ENCODE results near the gene COPS4.
"Not testable (repeated sequence)": the region's sequence is repeated elsewhere in the genome, so short reads cannot be mapped to it uniquely, and the experiment has no call there.

The COPS4 gene

DNA sequence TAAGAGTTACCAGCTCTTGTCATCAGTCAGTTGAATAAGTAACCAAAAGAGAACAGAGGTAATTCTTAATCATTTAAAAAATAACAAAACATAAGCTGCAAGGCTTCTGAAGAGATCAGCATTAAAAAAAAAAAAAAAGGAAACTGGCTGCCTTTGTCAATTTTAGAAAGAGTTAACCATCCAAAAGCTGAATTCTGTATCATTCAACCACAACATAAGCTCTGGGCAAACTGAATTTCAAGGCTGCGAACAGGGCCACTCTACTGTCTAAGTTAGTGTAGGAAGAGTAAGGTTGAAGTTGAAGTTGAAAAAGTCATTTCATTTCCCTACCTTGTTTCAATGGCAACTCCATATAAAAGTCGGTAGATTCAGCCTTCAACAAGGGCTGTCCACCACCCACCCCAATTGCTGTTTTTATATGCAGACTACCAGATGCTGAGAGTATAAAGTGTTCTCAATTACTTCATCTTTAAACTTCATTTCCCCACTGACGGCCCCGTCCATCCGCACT is 23.2 kb upstream of the COPS4 start:
- Histone ChIP-seq H3K9ac (ENCODE audit: low read depth, low read length) (no peak overlapping the region), H3K9me3 (ENCODE audit: control insufficient read depth, insufficient read depth, low read length) (no peaks in the 10 kb centered on the region), H3K4me1 (ENCODE audit: control insufficient read depth, insufficient read depth, low read length) (peaks cover 3% of the 10 kb centered on the region), H3K36me3 (ENCODE audit: control insufficient read depth, insufficient read depth, low read length) (no peaks in the 10 kb centered on the region), H3K27me3 (ENCODE audit: control insufficient read depth, insufficient read depth, low read length) (peaks cover 9% of the 10 kb centered on the region), H3K4me3 (ENCODE audit: low read depth, low read length) (peak overlapping the region; percentile 75)

DNA sequence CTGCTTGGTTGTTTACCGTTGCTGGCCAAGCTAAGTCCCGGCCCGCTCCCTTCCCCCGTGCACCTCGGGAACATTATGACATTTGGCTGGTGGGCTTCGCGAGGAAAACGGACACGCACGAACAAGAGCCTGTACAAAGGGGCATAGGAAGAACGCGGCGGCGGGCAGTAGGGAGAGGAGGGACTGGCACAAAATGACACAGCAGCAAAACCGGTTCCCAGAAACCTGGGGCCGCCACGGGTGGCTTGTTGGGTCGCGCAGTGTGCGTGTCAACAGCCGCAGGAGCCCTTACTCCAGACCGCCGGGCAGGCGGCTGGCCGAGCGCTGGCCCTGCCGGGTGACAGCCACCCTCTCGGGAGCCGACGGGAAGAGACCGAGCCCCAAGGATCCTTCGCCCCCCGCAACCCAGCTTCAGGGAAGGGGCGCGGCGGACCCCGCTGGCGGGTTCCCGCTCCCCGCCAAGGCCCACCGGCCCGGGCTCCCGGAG is 22.7 kb upstream of the COPS4 start:
- Histone ChIP-seq H3K9ac (ENCODE audit: low read depth, low read length) (no peak overlapping the region), H3K9me3 (ENCODE audit: control insufficient read depth, insufficient read depth, low read length) (no peaks in the 10 kb centered on the region), H3K4me3 (ENCODE audit: low read depth, low read length) (peak overlapping the region; percentile 75), H3K27me3 (ENCODE audit: control insufficient read depth, insufficient read depth, low read length) (peaks cover 9% of the 10 kb centered on the region), H3K36me3 (ENCODE audit: control insufficient read depth, insufficient read depth, low read length) (no peaks in the 10 kb centered on the region), H3K4me1 (ENCODE audit: control insufficient read depth, insufficient read depth, low read length) (peaks cover 3% of the 10 kb centered on the region)

DNA sequence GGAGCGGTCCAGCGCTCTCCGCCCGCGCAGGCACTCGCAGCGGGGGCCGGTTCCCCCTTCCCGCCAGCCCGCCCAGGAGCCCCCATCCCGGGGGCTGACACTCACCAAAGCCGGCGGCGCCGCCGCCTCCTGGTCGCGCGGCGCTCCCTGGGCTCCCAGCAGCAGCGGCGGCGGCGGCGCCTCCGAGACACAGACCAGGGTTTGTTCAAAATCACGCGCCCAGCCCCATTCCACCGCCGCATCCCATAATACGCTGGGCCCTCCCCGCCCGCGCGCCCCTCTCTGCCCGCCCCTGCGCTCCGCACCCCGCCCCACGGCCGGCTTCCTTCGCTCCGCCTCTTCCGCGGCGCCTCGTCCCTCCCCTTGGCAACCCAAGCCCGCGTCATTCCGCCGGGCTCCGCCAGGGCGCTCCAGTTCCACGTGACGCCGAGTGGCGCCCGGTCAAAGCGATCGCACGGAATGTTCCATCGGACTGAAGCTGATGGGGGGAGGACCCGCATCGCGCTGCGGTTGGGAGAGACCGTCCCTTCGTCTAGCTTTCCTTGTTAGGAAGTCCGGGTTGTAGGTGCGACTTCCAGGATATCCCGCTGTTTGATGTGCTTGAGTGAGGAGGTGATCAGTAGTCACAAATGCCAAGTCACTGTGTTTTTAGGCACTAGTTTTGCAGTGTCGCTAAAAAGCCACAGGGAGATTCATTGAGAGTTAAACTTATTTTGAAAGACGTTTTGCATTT is 22.1 kb upstream of the COPS4 start:
- Histone ChIP-seq H3K27me3 (ENCODE audit: control insufficient read depth, insufficient read depth, low read length) (peaks cover 9% of the 10 kb centered on the region), H3K4me3 (ENCODE audit: low read depth, low read length) (peak overlapping the region; percentile 75), H3K36me3 (ENCODE audit: control insufficient read depth, insufficient read depth, low read length) (no peaks in the 10 kb centered on the region), H3K4me1 (ENCODE audit: control insufficient read depth, insufficient read depth, low read length) (peaks cover 3% of the 10 kb centered on the region), H3K9me3 (ENCODE audit: control insufficient read depth, insufficient read depth, low read length) (no peaks in the 10 kb centered on the region), H3K9ac (ENCODE audit: low read depth, low read length) (no peak overlapping the region)

DNA sequence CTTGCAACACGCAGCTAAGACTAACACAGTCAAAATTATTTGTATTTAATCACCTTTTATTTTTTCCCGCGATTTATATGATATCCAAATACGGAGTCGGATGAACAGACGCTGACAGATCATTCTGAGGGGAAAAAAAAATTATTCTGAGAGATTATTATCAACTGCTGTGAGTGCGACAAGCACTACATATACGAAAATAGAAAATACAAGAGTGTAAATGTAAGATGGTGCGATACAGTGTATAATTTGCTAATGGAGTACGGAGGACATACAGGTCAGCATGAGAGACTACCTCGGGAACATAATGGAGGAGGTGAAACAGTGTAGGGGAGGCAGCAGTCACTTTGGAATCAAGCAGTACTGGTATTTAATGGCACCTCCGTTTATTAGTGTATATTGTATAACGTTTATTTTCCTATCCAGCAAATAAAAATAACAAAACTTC is 21.5 kb upstream of the COPS4 start:
- peaks cover 3% of the 10 kb centered on the region for H3K4me1 ChIP-seq (ENCODE audit: control insufficient read depth, insufficient read depth, low read length)
- no peaks in the 10 kb centered on the region for H3K9me3 ChIP-seq (ENCODE audit: control insufficient read depth, insufficient read depth, low read length)
- no peak overlapping the region for H3K9ac ChIP-seq (ENCODE audit: low read depth, low read length)
- peaks cover 9% of the 10 kb centered on the region for H3K27me3 ChIP-seq (ENCODE audit: control insufficient read depth, insufficient read depth, low read length)
- H3K36me3 ChIP-seq (ENCODE audit: control insufficient read depth, insufficient read depth, low read length): no peaks in the 10 kb centered on the region
- peak overlapping the region; percentile 40 for H3K4me3 ChIP-seq (ENCODE audit: low read depth, low read length)

DNA sequence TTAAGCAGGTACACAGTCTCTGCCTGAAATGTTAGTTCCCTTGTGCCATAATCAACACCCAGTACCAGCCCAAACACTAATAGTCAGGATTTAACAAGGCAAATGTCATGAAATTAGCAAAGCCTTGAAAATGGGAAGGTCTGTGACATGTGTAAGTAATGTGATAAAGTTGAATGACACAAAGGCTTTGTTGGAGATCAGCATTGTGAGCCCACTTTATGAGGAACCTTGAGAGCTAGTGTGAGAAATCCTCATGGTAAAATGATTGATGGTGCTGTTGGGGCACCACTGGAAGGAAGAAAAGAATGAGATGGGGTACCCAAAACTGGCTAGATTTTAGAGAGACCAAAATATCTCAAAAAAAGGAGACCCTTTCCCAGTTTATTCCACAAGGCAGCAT is 21.1 kb upstream of the COPS4 start:
- H3K36me3 ChIP-seq (ENCODE audit: control insufficient read depth, insufficient read depth, low read length): no peaks in the 10 kb centered on the region
- peak overlapping the region; percentile 40 for H3K4me3 ChIP-seq (ENCODE audit: low read depth, low read length)
- H3K4me1 ChIP-seq (ENCODE audit: control insufficient read depth, insufficient read depth, low read length): peaks cover 3% of the 10 kb centered on the region
- no peaks in the 10 kb centered on the region for H3K9me3 ChIP-seq (ENCODE audit: control insufficient read depth, insufficient read depth, low read length)
- no peak overlapping the region for H3K9ac ChIP-seq (ENCODE audit: low read depth, low read length)
- H3K27me3 ChIP-seq (ENCODE audit: control insufficient read depth, insufficient read depth, low read length): peaks cover 9% of the 10 kb centered on the region

DNA sequence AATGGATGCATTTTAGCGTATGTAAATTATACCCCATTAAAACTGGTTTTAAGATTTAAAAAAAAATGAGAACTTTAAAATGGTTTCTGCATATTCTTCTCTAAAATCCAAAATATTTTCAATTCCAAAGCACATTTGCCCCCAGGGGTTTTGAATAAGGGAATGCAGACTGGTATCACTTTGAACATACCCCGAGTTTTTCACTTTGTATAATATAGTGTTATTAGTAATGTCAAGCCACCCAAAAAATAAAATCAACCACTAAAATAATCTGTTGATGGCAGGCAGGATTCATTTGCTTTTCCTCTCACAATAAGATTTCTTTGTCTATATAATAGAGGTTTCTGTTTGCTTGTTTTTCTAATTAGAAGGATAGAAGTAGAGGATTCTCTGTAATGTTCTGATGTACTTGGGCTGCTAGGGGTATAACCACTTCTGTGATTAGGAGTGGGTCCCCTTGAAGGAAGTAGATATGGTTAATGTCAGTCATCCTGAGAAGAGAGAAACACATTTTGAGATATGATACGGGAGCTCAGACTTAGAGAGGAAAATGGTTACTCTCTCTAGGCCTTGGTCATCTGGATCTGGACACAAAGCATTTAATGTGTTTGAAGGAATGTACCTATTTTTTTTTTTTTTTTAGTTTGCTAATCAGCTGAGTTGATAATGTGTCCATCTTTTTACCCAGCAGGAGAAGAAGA is 15.0 kb upstream of the COPS4 start:
- H3K27me3 ChIP-seq (ENCODE audit: control insufficient read depth, insufficient read depth, low read length): no peaks in the 10 kb centered on the region
- no peaks in the 10 kb centered on the region for H3K36me3 ChIP-seq (ENCODE audit: control insufficient read depth, insufficient read depth, low read length)
- H3K4me1 ChIP-seq (ENCODE audit: control insufficient read depth, insufficient read depth, low read length): no peaks in the 10 kb centered on the region
- no peak overlapping the region for H3K4me3 ChIP-seq (ENCODE audit: low read depth, low read length)
- H3K9me3 ChIP-seq (ENCODE audit: control insufficient read depth, insufficient read depth, low read length): no peaks in the 10 kb centered on the region
- no peak overlapping the region for H3K9ac ChIP-seq (ENCODE audit: low read depth, low read length)

DNA sequence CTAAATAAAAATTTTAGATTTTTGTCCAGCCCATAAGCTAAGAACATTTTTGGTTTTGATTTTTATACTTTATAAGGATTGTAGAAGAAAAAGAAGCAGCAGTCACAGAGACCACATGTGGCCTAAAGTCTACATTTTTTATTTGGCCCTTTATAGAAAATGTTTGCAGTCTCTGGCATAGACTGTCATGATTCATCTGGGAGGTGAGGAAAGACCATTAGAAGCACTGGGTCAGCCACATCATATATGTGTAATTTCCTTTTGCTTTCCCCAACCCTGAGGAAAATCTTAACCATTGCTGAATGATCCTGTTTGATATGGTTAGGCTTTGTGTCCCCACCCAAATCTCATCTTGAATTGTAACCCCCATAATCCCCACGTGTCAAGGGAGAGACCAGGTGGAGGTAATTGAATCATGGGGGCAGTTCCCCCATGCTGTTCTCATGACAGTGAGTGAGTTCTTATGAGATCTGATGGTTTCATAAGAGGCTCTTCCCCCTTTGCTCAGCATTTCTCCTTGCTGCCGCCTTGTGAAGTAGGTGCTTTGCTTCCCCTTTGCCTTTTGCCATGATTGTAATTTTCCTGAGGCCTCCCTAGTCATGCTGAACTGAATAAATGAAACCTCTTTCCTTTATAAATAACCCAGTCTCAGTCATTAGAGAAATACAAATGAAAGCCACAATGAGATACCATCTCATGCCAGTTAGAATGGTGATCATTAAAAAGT is 12.1 kb upstream of the COPS4 start:
- Histone ChIP-seq H3K4me3 (ENCODE audit: low read depth, low read length) (no peak overlapping the region), H3K9me3 (ENCODE audit: control insufficient read depth, insufficient read depth, low read length) (no peaks in the 10 kb centered on the region), H3K27me3 (ENCODE audit: control insufficient read depth, insufficient read depth, low read length) (no peaks in the 10 kb centered on the region), H3K9ac (ENCODE audit: low read depth, low read length) (no peak overlapping the region), H3K4me1 (ENCODE audit: control insufficient read depth, insufficient read depth, low read length) (no peaks in the 10 kb centered on the region), H3K36me3 (ENCODE audit: control insufficient read depth, insufficient read depth, low read length) (no peaks in the 10 kb centered on the region)

DNA sequence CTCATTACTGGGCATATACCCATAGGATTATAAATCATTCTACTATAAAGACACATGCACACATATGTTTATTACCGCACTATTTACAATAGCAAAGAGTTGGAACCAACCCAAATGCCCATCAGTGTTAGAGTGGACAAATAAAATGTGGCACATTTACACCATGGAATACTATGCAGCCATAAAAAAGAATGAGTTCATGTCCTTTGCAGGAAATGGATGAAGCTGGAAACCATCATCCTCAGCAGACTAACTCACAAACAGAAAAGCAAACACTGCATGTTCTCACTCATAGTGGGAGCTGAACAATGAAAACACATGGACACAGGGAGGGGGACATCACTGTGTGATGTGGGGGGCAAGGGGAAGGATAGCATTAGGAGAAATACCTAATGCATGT is 11.4 kb upstream of the COPS4 start:
- not testable (repeated sequence) for H3K9me3 ChIP-seq (ENCODE audit: control insufficient read depth, insufficient read depth, low read length)

DNA sequence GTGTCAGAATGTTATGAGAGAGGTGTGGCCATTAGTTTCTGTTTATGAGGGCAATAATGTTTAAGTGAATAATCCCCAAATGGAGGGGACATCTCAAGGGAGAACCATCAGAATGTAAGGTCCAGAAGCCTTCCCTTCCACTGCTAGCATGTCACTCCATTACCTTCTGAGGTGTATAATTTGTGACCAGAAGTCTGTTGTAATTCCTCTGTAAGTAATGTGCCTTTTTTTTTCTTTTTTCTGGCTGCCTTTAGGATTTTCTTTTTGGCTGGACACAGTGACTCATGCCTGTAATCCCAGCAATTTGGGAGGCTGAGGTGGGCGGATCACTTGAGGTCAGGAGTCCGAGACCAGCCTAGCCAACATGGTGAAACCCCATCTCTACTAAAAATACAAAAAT is 10.8 kb upstream of the COPS4 start:
- Histone ChIP-seq H3K4me3 (ENCODE audit: low read depth, low read length) (no peak overlapping the region), H3K4me1 (ENCODE audit: control insufficient read depth, insufficient read depth, low read length) (no peaks in the 10 kb centered on the region), H3K36me3 (ENCODE audit: control insufficient read depth, insufficient read depth, low read length) (no peaks in the 10 kb centered on the region), H3K9ac (ENCODE audit: low read depth, low read length) (no peak overlapping the region), H3K27me3 (ENCODE audit: control insufficient read depth, insufficient read depth, low read length) (peaks cover 2% of the 10 kb centered on the region), H3K9me3 (ENCODE audit: control insufficient read depth, insufficient read depth, low read length) (no peaks in the 10 kb centered on the region)

More for the DNA sequence above, 11.4 kb upstream of the COPS4 start:
- H3K4me3 ChIP-seq (ENCODE audit: low read depth, low read length); H3K27me3 ChIP-seq (ENCODE audit: control insufficient read depth, insufficient read depth, low read length); H3K4me1 ChIP-seq (ENCODE audit: control insufficient read depth, insufficient read depth, low read length); H3K9ac ChIP-seq (ENCODE audit: low read depth, low read length); H3K36me3 ChIP-seq (ENCODE audit: control insufficient read depth, insufficient read depth, low read length): not testable (repeated sequence)

DNA sequence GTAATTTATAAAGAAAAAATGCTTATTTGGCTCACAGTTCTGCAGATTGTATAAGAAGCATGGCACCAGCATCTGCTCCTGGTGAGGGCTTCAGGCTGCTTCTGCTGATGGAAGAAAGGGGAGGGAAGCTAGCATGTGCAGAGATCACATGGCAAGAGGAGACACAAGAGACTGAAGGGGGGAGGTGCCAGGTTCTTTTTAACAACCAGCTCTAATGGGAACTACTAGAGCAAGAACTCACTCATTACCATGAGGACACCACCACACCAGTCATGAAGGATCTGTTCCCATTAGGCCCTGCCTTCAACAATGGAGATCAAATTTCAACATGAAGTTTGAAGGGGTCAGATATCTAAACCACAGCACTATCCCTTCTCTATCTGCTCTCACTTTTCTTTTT is 9.4 kb upstream of the COPS4 start:
- no peaks in the 10 kb centered on the region for H3K36me3 ChIP-seq (ENCODE audit: control insufficient read depth, insufficient read depth, low read length)
- no peak overlapping the region for H3K9ac ChIP-seq (ENCODE audit: low read depth, low read length)
- no peaks in the 10 kb centered on the region for H3K4me1 ChIP-seq (ENCODE audit: control insufficient read depth, insufficient read depth, low read length)
- H3K9me3 ChIP-seq (ENCODE audit: control insufficient read depth, insufficient read depth, low read length): no peaks in the 10 kb centered on the region
- H3K4me3 ChIP-seq (ENCODE audit: low read depth, low read length): no peak overlapping the region
- H3K27me3 ChIP-seq (ENCODE audit: control insufficient read depth, insufficient read depth, low read length): peaks cover 2% of the 10 kb centered on the region

DNA sequence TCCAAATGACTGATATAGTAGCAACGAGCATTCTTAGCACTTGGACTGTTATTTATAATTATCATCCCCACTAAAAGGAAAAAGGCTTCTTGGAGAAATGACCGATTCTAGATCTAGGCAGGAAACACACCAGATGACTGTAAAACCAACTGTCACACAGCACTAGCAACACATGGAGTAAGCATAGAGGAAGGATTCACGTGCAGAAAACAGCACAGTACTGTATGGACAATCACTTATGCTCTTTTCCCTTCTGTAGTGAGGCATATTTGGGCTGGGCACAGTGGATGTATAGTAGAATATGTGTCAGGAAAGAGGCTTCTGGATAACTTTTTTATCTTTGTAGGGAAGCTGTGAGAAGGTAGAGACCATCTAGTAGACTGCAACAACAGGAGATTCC is 6.0 kb upstream of the COPS4 start:
- H3K9me3 ChIP-seq (ENCODE audit: control insufficient read depth, insufficient read depth, low read length): no peaks in the 10 kb centered on the region
- H3K27me3 ChIP-seq (ENCODE audit: control insufficient read depth, insufficient read depth, low read length): peaks cover 4% of the 10 kb centered on the region
- no peak overlapping the region for H3K9ac ChIP-seq (ENCODE audit: low read depth, low read length)
- no peaks in the 10 kb centered on the region for H3K36me3 ChIP-seq (ENCODE audit: control insufficient read depth, insufficient read depth, low read length)
- no peaks in the 10 kb centered on the region for H3K4me1 ChIP-seq (ENCODE audit: control insufficient read depth, insufficient read depth, low read length)
- no peak overlapping the region for H3K4me3 ChIP-seq (ENCODE audit: low read depth, low read length)
